Endothelial cell of umbilical vein (primary cell): ENCODE data around the gene RNU5B-1. TPM values are rescaled to one million over a fixed set of nuclear protein-coding genes. Genes with fewer than 3 reads are reported as not detected.

Experiments used
- BruUV-seq: library from RNA; stranded (reverse); fragments of 400-500 nt; replicated peaks from 2 replicates; lab custom pipeline; 2021; lab: Mats Ljungman, UMichigan
- CTCF ChIA-PET: fragments of 300-600, 350-600 bp; sonication (Branson Sonifier 250); formaldehyde crosslinking; loops from one replicate; lab custom pipeline; 2021; ENCODE audit warnings: antibody characterized with exemption, inconsistent platforms; lab: Charles Lee
- POLR2A ChIA-PET: fragments of 300-600, 350-600 bp; sonication (Branson Sonifier 250); formaldehyde crosslinking; loops from one replicate; lab custom pipeline; 2021; ENCODE audit warnings: antibody characterized with exemption, inconsistent platforms; lab: Charles Lee
- DNase-seq: peaks from one replicate; pipeline ENCODE4 v3.0.0-alpha.2; 2011; ENCODE audit warnings: low read depth, low spot score
- FAIRE-seq: peaks from 2 replicates; lab custom pipeline; 2011; peaks lifted over from hg19 to GRCh38; lab: Jason Lieb, UNC
- H2AFZ ChIP-seq: 2 replicates; pipeline ENCODE4 v1.6.0; 2012; ENCODE audit warnings: low read depth, low read length, control low read depth, inconsistent platforms
- H3K27ac ChIP-seq: 2 replicates; pipeline ENCODE4 v1.5.1; 2011; ENCODE audit warnings: low read depth, mild to moderate bottlenecking, control low read depth, low read length, moderate library complexity; ENCODE audit not compliant: insufficient read depth
- H3K27me3 ChIP-seq, 2 experiments: 2 replicates each; pipeline versions ENCODE4 v1.6.0 to v1.6.1; 2011; ENCODE audit warnings: low read length in 2 of 2, mixed read lengths in 1 of 2; ENCODE audit not compliant: control insufficient read depth in 2 of 2, insufficient read depth in 2 of 2
- H3K36me3 ChIP-seq, 2 experiments: 2 replicates in 1 of 2; 3 replicates in 1 of 2; pipeline ENCODE4 v1.5.1; 2011; ENCODE audit warnings: low read length in 2 of 2, mild to moderate bottlenecking in 1 of 2, moderate library complexity in 1 of 2; ENCODE audit not compliant: control insufficient read depth in 2 of 2, insufficient read depth in 2 of 2; ENCODE audit errors: extremely low read depth in 1 of 2
- H3K4me1 ChIP-seq: 3 replicates; pipeline ENCODE4 v1.5.1; 2011; ENCODE audit warnings: mild to moderate bottlenecking, low read length; ENCODE audit not compliant: control insufficient read depth, insufficient read depth; ENCODE audit errors: extremely low read depth
- H3K4me2 ChIP-seq: 2 replicates; pipeline ENCODE4 v1.6.1; 2011; ENCODE audit warnings: low read length, control low read depth, mixed read lengths; ENCODE audit not compliant: insufficient read depth
- H3K4me3 ChIP-seq, 3 experiments: fragments of 200-600 bp in 1 of 3; sonication (generic), shearing (Covaris generic) in 1 of 3; replicated peaks in 1 of 3; 2 replicates each; pipeline ENCODE4 v1.5.1; 2011 to 2016; ENCODE audit warnings: control low read depth in 3 of 3, low read length in 3 of 3, mild to moderate bottlenecking in 2 of 3, inconsistent platforms in 1 of 3, low read depth in 1 of 3, moderate library complexity in 1 of 3; ENCODE audit not compliant: insufficient read depth in 1 of 3
- H3K79me2 ChIP-seq: 2 replicates; pipeline ENCODE4 v1.6.0; 2012; ENCODE audit warnings: low read length, inconsistent platforms; ENCODE audit not compliant: control insufficient read depth, insufficient read depth
- H3K9ac ChIP-seq: replicated peaks from 2 replicates; pipeline ENCODE3; 2011; ENCODE audit warnings: low read length, control low read depth; ENCODE audit not compliant: insufficient read depth; ENCODE audit errors: extremely low read depth
- H3K9me1 ChIP-seq: replicated peaks from 3 replicates; pipeline ENCODE4 v1.6.0; 2011; ENCODE audit warnings: mild to moderate bottlenecking, low read length; ENCODE audit not compliant: control insufficient read depth, insufficient read depth; ENCODE audit errors: extremely low read depth
- H3K9me3 ChIP-seq: replicated peaks from 2 replicates; pipeline ENCODE4 v1.5.1; 2012; ENCODE audit warnings: low read length, inconsistent platforms; ENCODE audit not compliant: control insufficient read depth, insufficient read depth
- H4K20me1 ChIP-seq: replicated peaks from 2 replicates; pipeline ENCODE3; 2011; ENCODE audit warnings: mild to moderate bottlenecking, low read length; ENCODE audit not compliant: control insufficient read depth, insufficient read depth; ENCODE audit errors: extremely low read depth
- CTCF ChIP-seq, 2 donors: IDR thresholded peaks; 1 replicate in 1 of 2; 2 replicates in 1 of 2; pipeline ENCODE4 v1.5.1; 2011; ENCODE audit warnings: low read length in 2 of 2, mild to moderate bottlenecking in 2 of 2, moderate library complexity in 2 of 2, control low read depth in 1 of 2, inconsistent platforms in 1 of 2, low read depth in 1 of 2; ENCODE audit not compliant: insufficient read depth in 1 of 2; ENCODE audit errors: extremely low read depth in 1 of 2
- EZH2 ChIP-seq: IDR thresholded peaks from 2 replicates; pipeline ENCODE4 v1.6.1; 2012; ENCODE audit warnings: borderline replicate concordance, low read depth, mild to moderate bottlenecking, moderate library complexity, low read length, inconsistent platforms; ENCODE audit not compliant: severe bottlenecking
- FOS ChIP-seq: IDR thresholded peaks from 2 replicates; pipeline ENCODE4 v1.6.1; 2011; ENCODE audit warnings: mild to moderate bottlenecking, low read length, moderate library complexity, borderline replicate concordance; ENCODE audit not compliant: insufficient read depth
- GATA2 ChIP-seq: IDR thresholded peaks from 2 replicates; pipeline ENCODE4 v1.7.0; 2011; ENCODE audit warnings: low read depth, mild to moderate bottlenecking, moderate library complexity, mixed read lengths, low read length; ENCODE audit not compliant: insufficient read length, insufficient read depth
- JUN ChIP-seq: IDR thresholded peaks from 2 replicates; pipeline ENCODE4 v1.6.1; 2011; ENCODE audit warnings: borderline replicate concordance, low read depth; ENCODE audit not compliant: insufficient read length, insufficient read depth
- MAX ChIP-seq: IDR thresholded peaks from 2 replicates; pipeline ENCODE4 v1.6.1; 2011; ENCODE audit not compliant: insufficient read depth, insufficient read length
- MYC ChIP-seq: IDR thresholded peaks from one replicate; pipeline ENCODE4 v1.6.1; 2011; ENCODE audit warnings: mild to moderate bottlenecking, low read depth, low read length
- POLR2A ChIP-seq: IDR thresholded peaks from 2 replicates; pipeline ENCODE4 v1.6.1; 2012; ENCODE audit warnings: low read depth, mild to moderate bottlenecking, control low read depth, low read length
- POLR2AphosphoS5 ChIP-seq: IDR thresholded peaks from 2 replicates; pipeline ENCODE4 v1.6.1; 2012; ENCODE audit warnings: low read depth, mild to moderate bottlenecking, control low read depth, low read length, moderate library complexity; ENCODE audit not compliant: insufficient read depth
- dilution Hi-C: fragments of 300-500 bp; cut with MboI; formaldehyde crosslinking; loops from one replicate; pipeline ENCODE4 v1.15.0; 2019; ENCODE audit warnings: low sequenced_read_pairs; ENCODE audit not compliant: extremely low pct_ligation_motif_present
- intact Hi-C: fragments of 100-400 bp; cut with micrococcal nuclease; formaldehyde crosslinking; loops from one replicate; pipeline ENCODE4 v1.10.0; 2022
- polyA plus RNA-seq, 4 experiments: library from polyadenylated mRNA; depleted of rRNA in 3 of 4; stranded (reverse) in 3 of 4; unstranded in 1 of 4; fragments of >200 nt; gene quantifications; 2 replicates each; pipeline versions ENCODE4 v1.2.1 to v1.2.3, GENCODE V29; 2011 to 2012; ENCODE audit warnings: missing spikeins in 1 of 4
- total RNA-seq: library from RNA; stranded (reverse); gene quantifications from 2 replicates; pipeline ENCODE4 v1.2.3, GENCODE V29; 2021

The RNU5B-1 gene
- total and polyA plus RNA-seq, 2 donors (not counting 3 experiments of a cell fraction or from before 2014, with no cell fraction given), result not detected

- no peak for DNase-seq
- no peaks in the 10 kb centered on the region for H3K36me3 ChIP-seq
- no peaks in the 10 kb centered on the region for H3K9me3 ChIP-seq
- H3K27me3 ChIP-seq, result peaks cover 7 to 10% of the 10 kb centered on the region in 2 experiments
- ChIA-PET POLR2A (no interaction called here), CTCF (interaction anchor here (1.0 kb wide), 1 partner anchor 13 kb away, joined by 3 read pairs; no protein-coding TSS in a partner anchor)
- H3K9ac ChIP-seq, result no peak overlapping the region
- no peaks in the 10 kb centered on the region for H3K4me1 ChIP-seq
- H3K27ac ChIP-seq, result no peak overlapping the region
- H3K9me1 ChIP-seq, result no peaks in the 10 kb centered on the region
- no TSS peak for BruUV-seq
- H3K4me3 ChIP-seq, result no peak overlapping the region
- no peak for TF ChIP-seq MYC
- no peak for TF ChIP-seq EZH2
- FAIRE-seq, result no peak
- H3K4me2 ChIP-seq, result no peak overlapping the region
- dilution Hi-C loops, result no loop called here
- no peaks in the 10 kb centered on the region for H3K79me2 ChIP-seq
- no peaks in the 10 kb centered on the region for H4K20me1 ChIP-seq
- no peak overlapping the region for H2AFZ ChIP-seq
- intact Hi-C loops, result no loop called here
These were observed 6.1 kb downstream of the RNU5B-1 start for GRCh38 chr15:65310431-65311137.

GRCh38 chr15:65311760-65312159, 7.3 kb downstream of the RNU5B-1 start:
- TF ChIP-seq MYC, result no peak
- TF ChIP-seq CTCF (IDR thresholded peaks at IDR 0.05; ENCODE audit: extremely low read depth in 1 of 2, insufficient read depth in 1 of 2, low read depth in 1 of 2, low read length in 2 of 2), result no peak
- no peak for TF ChIP-seq MAX
- no peak for TF ChIP-seq POLR2AphosphoS5
- no peak for TF ChIP-seq EZH2
- TF ChIP-seq FOS, result no peak
- no peak for TF ChIP-seq JUN
- TF ChIP-seq GATA2, result no peak
- TF ChIP-seq POLR2A, result no peak
- dilution Hi-C loops (no loop called here), intact Hi-C loops (no loop called here)
- Histone ChIP-seq H3K4me2 (no peak overlapping the region), H3K9me1 (no peaks in the 10 kb centered on the region), H3K36me3 (no peaks in the 10 kb centered on the region), H3K9ac (no peak overlapping the region), H3K4me1 (no peaks in the 10 kb centered on the region), H2AFZ (no peak overlapping the region), H3K79me2 (no peaks in the 10 kb centered on the region), H4K20me1 (no peaks in the 10 kb centered on the region), H3K4me3 (no peak overlapping the region), H3K27ac (no peak overlapping the region), H3K27me3 (peaks cover 7 to 8% of the 10 kb centered on the region in 2 experiments), H3K9me3 (no peaks in the 10 kb centered on the region)
- POLR2A ChIA-PET, result no interaction called here
- DNase-seq, result no peak
- FAIRE-seq, result no peak
- CTCF ChIA-PET, result no interaction called here
- no TSS peak for BruUV-seq
